Inferior parietal cortex (tissue), 1 donor: ENCODE measurements around the gene SORD.
"Not testable (repeated sequence)": the region's sequence is repeated elsewhere in the genome, so short reads cannot be mapped to it uniquely, and the experiment has no call there.

Experiments used
- DNase-seq: peaks from one replicate; pipeline ENCODE4 v3.0.0-alpha.2; 2016; ENCODE audit errors: extremely low spot score

Gene SORD

GRCh38 chr15:45022871-45023658 is at the start of gene SORD:
TSS of gene SORD (plus strand) at chr15:45023195. CDS start at chr15:45023284, 89 bp downstream.
- DNase-seq: peak; percentile 81

- not testable (repeated sequence) for DNase-seq
Observed at GRCh38 chr15:44976183-44976582, 46.8 kb upstream of the SORD start.

GRCh38 chr15:44977781-44978180 is 45.2 kb upstream of the SORD start:
- not testable (repeated sequence) for DNase-seq

- not testable (repeated sequence) for DNase-seq
Observed at GRCh38 chr15:44979617-44980339, 43.2 kb upstream of the SORD start.

GRCh38 chr15:44984144-44984543 is 38.9 kb upstream of the SORD start:
- DNase-seq: not testable (repeated sequence)

- not testable (repeated sequence) for DNase-seq
Observed at GRCh38 chr15:44986346-44987055, 36.5 kb upstream of the SORD start.

GRCh38 chr15:44987711-44988110 is 35.3 kb upstream of the SORD start:
- DNase-seq: not testable (repeated sequence)

GRCh38 chr15:44988184-44988869 is 34.7 kb upstream of the SORD start:
- not testable (repeated sequence) for DNase-seq

- DNase-seq: not testable (repeated sequence)
Observed at GRCh38 chr15:44988870-44989219, 34.1 kb upstream of the SORD start.

GRCh38 chr15:44997632-44998031 is 25.4 kb upstream of the SORD start:
- not testable (repeated sequence) for DNase-seq

GRCh38 chr15:44999105-44999504 is 23.9 kb upstream of the SORD start:
- DNase-seq: no peak

- not testable (repeated sequence) for DNase-seq
Observed at GRCh38 chr15:45001180-45001579, 21.8 kb upstream of the SORD start.

- not testable (repeated sequence) for DNase-seq
Observed at GRCh38 chr15:45003731-45004410, 19.1 kb upstream of the SORD start.

GRCh38 chr15:45004590-45005175 is 18.3 kb upstream of the SORD start:
- not testable (repeated sequence) for DNase-seq

- no peak for DNase-seq
Observed at GRCh38 chr15:45009046-45009445, 13.9 kb upstream of the SORD start.

GRCh38 chr15:45015114-45015513 is 7.9 kb upstream of the SORD start:
- not testable (repeated sequence) for DNase-seq

- DNase-seq: not testable (repeated sequence)
Observed at GRCh38 chr15:45020222-45020900, 2.6 kb upstream of the SORD start.

GRCh38 chr15:45020901-45021259 is 2.1 kb upstream of the SORD start:
- not testable (repeated sequence) for DNase-seq

- DNase-seq: no peak
Observed at GRCh38 chr15:45021348-45021747, 1.6 kb upstream of the SORD start.

GRCh38 chr15:45023659-45024225 is 747 bp downstream of the SORD start:
- no peak for DNase-seq
